Measurements from ENCODE around the gene ADCY4. TPM values are rescaled to one million over a fixed set of nuclear protein-coding genes. Genes with fewer than 3 reads are reported as not detected.
A peak's percentile ranks its signal among the peaks of the same experiment; 100 is the strongest.

ADCY4 gene
- total RNA-seq, 2 experiments from 2014 or later, result 4.5 to 5.9 TPM

GRCh38 chr14:24272467-24272866, 62.4 kb downstream of the ADCY4 start:
- Mint-ChIP-seq H3K36me3 (ENCODE audit: low read depth) (peaks cover 4% of the 10 kb centered on the region), H3K4me3 (peak overlapping the region; percentile 86), H3K27ac (peak overlapping the region; percentile 78), H3K9me3 (no peaks in the 10 kb centered on the region), H3K27me3 (peaks cover 3% of the 10 kb centered on the region), H3K4me1 (peaks cover 47% of the 10 kb centered on the region)
- ChIA-PET CTCF (interaction anchor here (0.6 to 6.1 kb wide), 10 partner anchors 10 to 215 kb away, joined by 3 to 90 read pairs (median 6); partner anchors contain the start of genes DHRS1, NOP9, TGM1 and TINF2), POLR2A (interaction anchor here (0.6 to 5.8 kb wide), 16 partner anchors 8 to 399 kb away, joined by 3 to 80 read pairs (median 10); partner anchors contain the start of genes CBLN3, CHMP4A, CIDEB and DCAF11)
- DNase-seq, result no peak

- H3K4me1 Mint-ChIP-seq, result peaks cover 43% of the 10 kb centered on the region
- DNase-seq, result no peak
- H3K9me3 Mint-ChIP-seq, result no peaks in the 10 kb centered on the region
- POLR2A ChIA-PET, result interaction anchor here (0.6 to 5.8 kb wide), 31 partner anchors 8 to 400 kb away, joined by 3 to 80 read pairs (median 6); partner anchors contain the start of genes CBLN3, CHMP4A, CIDEB and DCAF11
- peaks cover 10% of the 10 kb centered on the region for H3K36me3 Mint-ChIP-seq (ENCODE audit: low read depth)
- H3K27me3 Mint-ChIP-seq, result no peaks in the 10 kb centered on the region
- CTCF ChIA-PET, result interaction anchor here (0.6 to 6.1 kb wide), 21 partner anchors 9 to 215 kb away, joined by 3 to 90 read pairs (median 6); partner anchors contain the start of genes CIDEB, DHRS1, LTB4R2 and MDP1
- H3K27ac Mint-ChIP-seq, result peak overlapping the region; percentile 78
- H3K4me3 Mint-ChIP-seq, result peak overlapping the region; percentile 86
These were observed 63.0 kb downstream of the ADCY4 start for GRCh38 chr14:24271834-24272263.

- no peaks in the 10 kb centered on the region for H3K9me3 Mint-ChIP-seq
- H3K27ac Mint-ChIP-seq, result peak within 1 kb of the TSS; percentile 92
- DNase-seq, result peak; percentile 90
- H3K4me1 Mint-ChIP-seq, result peaks cover 43% of the 10 kb centered on the region
- H3K4me3 Mint-ChIP-seq, result peak within 1 kb of the TSS; percentile 86
- H3K36me3 Mint-ChIP-seq (ENCODE audit: low read depth), result peaks cover 16% of the 10 kb centered on the region
- no peaks in the 10 kb centered on the region for H3K27me3 Mint-ChIP-seq
- CTCF ChIA-PET, result interaction anchor here (0.6 to 6.1 kb wide), 28 partner anchors 9 to 214 kb away, joined by 3 to 90 read pairs (median 6); partner anchors contain the start of genes CIDEB, DHRS1, IRF9 and LTB4R
- POLR2A ChIA-PET, result interaction anchor here (0.6 to 5.8 kb wide), 34 partner anchors 8 to 400 kb away, joined by 3 to 80 read pairs (median 6); partner anchors contain the start of genes CBLN3, CHMP4A, CIDEB and DCAF11
These were observed 63.6 kb downstream of the ADCY4 start, which contains the start of gene RABGGTA for GRCh38 chr14:24271134-24271833. Gene RABGGTA (minus strand): TSS chr14:24271597. CDS start chr14:24271115, 482 bp downstream.

- no peak for DNase-seq
- Mint-ChIP-seq H3K27me3 (no peaks in the 10 kb centered on the region), H3K36me3 (ENCODE audit: low read depth) (peaks cover 18% of the 10 kb centered on the region), H3K9me3 (no peaks in the 10 kb centered on the region), H3K4me1 (peaks cover 43% of the 10 kb centered on the region), H3K4me3 (peak overlapping the region; percentile 86), H3K27ac (peak overlapping the region; percentile 92)
- ChIA-PET POLR2A (interaction anchor here (1.0 to 5.8 kb wide), 27 partner anchors 9 to 401 kb away, joined by 3 to 80 read pairs (median 8); partner anchors contain the start of genes CBLN3, CHMP4A, CIDEB and DCAF11), CTCF (interaction anchor here (0.6 to 6.1 kb wide), 26 partner anchors 9 to 166 kb away, joined by 3 to 90 read pairs (median 6); partner anchors contain the start of genes CIDEB, DHRS1, IRF9 and LTB4R)
These were observed 64.2 kb downstream of the ADCY4 start for GRCh38 chr14:24270537-24271133.

- Mint-ChIP-seq H3K4me3 (peak overlapping the region; percentile 86), H3K27me3 (no peaks in the 10 kb centered on the region), H3K27ac (peak overlapping the region; percentile 92), H3K9me3 (no peaks in the 10 kb centered on the region), H3K36me3 (ENCODE audit: low read depth) (peaks cover 18% of the 10 kb centered on the region), H3K4me1 (peaks cover 41% of the 10 kb centered on the region)
- POLR2A ChIA-PET, result interaction anchor here (0.9 to 5.8 kb wide), 22 partner anchors 10 to 171 kb away, joined by 3 to 80 read pairs (median 9); partner anchors contain the start of genes CBLN3, CHMP4A, CIDEB and DCAF11
- CTCF ChIA-PET, result interaction anchor here (1.0 to 6.1 kb wide), 19 partner anchors 8 to 172 kb away, joined by 3 to 90 read pairs (median 7); partner anchors contain the start of genes CIDEB, DHRS1, IRF9 and LTB4R
- DNase-seq, result no peak
These were observed 64.8 kb downstream of the ADCY4 start for GRCh38 chr14:24269910-24270536.

- Mint-ChIP-seq H3K4me1 (peaks cover 40% of the 10 kb centered on the region), H3K27me3 (no peaks in the 10 kb centered on the region), H3K4me3 (peak overlapping the region; percentile 1), H3K27ac (no peak overlapping the region), H3K9me3 (no peaks in the 10 kb centered on the region), H3K36me3 (ENCODE audit: low read depth) (peaks cover 18% of the 10 kb centered on the region)
- POLR2A ChIA-PET, result interaction anchor here (0.9 to 5.8 kb wide), 7 partner anchors 19 to 168 kb away, joined by 3 to 80 read pairs (median 25); partner anchors contain the start of genes DHRS1, NOP9 and TINF2
- DNase-seq, result no peak
- CTCF ChIA-PET, result interaction anchor here (1.0 to 6.1 kb wide), 4 partner anchors 12 to 173 kb away, joined by 3 to 90 read pairs (median 22); partner anchors contain the start of genes DHRS1, NOP9 and SDR39U1
These were observed 65.5 kb downstream of the ADCY4 start for GRCh38 chr14:24269368-24269767.

Other genes starting within 250 kb of the ADCY4 start
- gene PCK2, start 240.8 kb downstream of the ADCY4 start, total RNA-seq, result 10 to 100 TPM; 88.5 to 90.6 TPM
- gene DCAF11, start 220.3 kb downstream of the ADCY4 start, total RNA-seq, result 10 to 100 TPM; 94.1 to 98.2 TPM
- gene NRL, start 220.1 kb downstream of the ADCY4 start, total RNA-seq, result 1 to 10 TPM; 2.1 to 2.4 TPM
- gene FITM1, start 204.4 kb downstream of the ADCY4 start, total RNA-seq, result 1 to 10 TPM; 1.3 to 1.4 TPM
- gene PSME1, start 198.9 kb downstream of the ADCY4 start, total RNA-seq, result 100 to 1,000 TPM; 391 to 397 TPM
- 10 to 100 TPM; 45.0 to 51.7 TPM for gene EMC9, start 193.5 kb downstream of the ADCY4 start, total RNA-seq
- gene PSME2, start 188.5 kb downstream of the ADCY4 start, total RNA-seq, result 100 to 1,000 TPM; 395 to 405 TPM
- gene RNF31, start 187.6 kb downstream of the ADCY4 start, total RNA-seq, result 100 to 1,000 TPM; 122 to 129 TPM
- gene IRF9, start 173.8 kb downstream of the ADCY4 start, total RNA-seq, result 100 to 1,000 TPM; 262 to 267 TPM
- 10 to 100 TPM; 48.0 to 51.9 TPM for gene REC8, start 163.0 kb downstream of the ADCY4 start, total RNA-seq
- 10 to 100 TPM; 24.0 to 26.2 TPM for gene IPO4, start 146.3 kb downstream of the ADCY4 start, total RNA-seq
- gene TM9SF1, start 139.6 kb downstream of the ADCY4 start, total RNA-seq, result 10 to 100 TPM; 30.8 to 35.1 TPM
- under 1 TPM; 0.48 to 0.76 TPM for gene TSSK4, start 129.4 kb downstream of the ADCY4 start, total RNA-seq
- gene CHMP4A, start 121.6 kb downstream of the ADCY4 start, total RNA-seq, result 10 to 100 TPM; 92.9 to 97.9 TPM
- 10 to 100 TPM; 13.5 to 17.0 TPM for gene MDP1, start 119.0 kb downstream of the ADCY4 start, total RNA-seq
- 100 to 1,000 TPM; 190 to 197 TPM for gene NEDD8, start 102.7 kb downstream of the ADCY4 start, total RNA-seq
- 10 to 100 TPM; 78.1 to 90.3 TPM for gene GMPR2, start 102.1 kb downstream of the ADCY4 start, total RNA-seq
- gene TINF2, start 92.4 kb downstream of the ADCY4 start, total RNA-seq, result 100 to 1,000 TPM; 133 to 139 TPM
- 1 to 10 TPM; 4.0 to 4.4 TPM for gene TGM1, start 71.9 kb downstream of the ADCY4 start, total RNA-seq
- gene RABGGTA, start 63.5 kb downstream of the ADCY4 start, total RNA-seq, result 10 to 100 TPM; 40.2 to 41.0 TPM
- 10 to 100 TPM; 31.6 to 33.4 TPM for gene DHRS1, start 35.3 kb downstream of the ADCY4 start, total RNA-seq
- gene NOP9, start 35.2 kb downstream of the ADCY4 start, total RNA-seq, result 10 to 100 TPM; 25.8 to 27.7 TPM
- 10 to 100 TPM; 38.4 to 39.6 TPM for gene CIDEB, start 27.1 kb downstream of the ADCY4 start, total RNA-seq
- gene LTB4R2, start 24.9 kb downstream of the ADCY4 start, total RNA-seq, result 10 to 100 TPM; 18.5 to 19.6 TPM
- 10 to 100 TPM; 36.1 to 37.9 TPM for gene LTB4R, start 23.6 kb downstream of the ADCY4 start, total RNA-seq
- gene RIPK3, start 4.9 kb upstream of the ADCY4 start, total RNA-seq, result 10 to 100 TPM; 37.3 to 38.0 TPM
- gene NFATC4, start 33.1 kb upstream of the ADCY4 start, total RNA-seq, result not detected
- under 1 TPM; 0.18 TPM for gene NYNRIN, start 63.9 kb upstream of the ADCY4 start, total RNA-seq
- 1 to 10 TPM; 8.6 to 9.5 TPM for gene CBLN3, start 94.6 kb upstream of the ADCY4 start, total RNA-seq
- gene KHNYN, start 94.9 kb upstream of the ADCY4 start, total RNA-seq, result 10 to 100 TPM; 96.0 to 99.5 TPM
- gene SDR39U1, start 107.7 kb upstream of the ADCY4 start, total RNA-seq, result 10 to 100 TPM; 38.5 to 41.6 TPM
- not detected for gene CMA1, start 173.2 kb upstream of the ADCY4 start, total RNA-seq
- gene CTSG, start 241.2 kb upstream of the ADCY4 start, total RNA-seq, result 1 to 10 TPM in 1 of 2 experiments, under 1 TPM in 1; 0.93 to 1.1 TPM

All from activated CD4-positive, alpha-beta memory T cell treated with anti-CD3 and anti-CD28 coated beads, Interleukin-2, amount 10 ng/mL, durations not matched to agents 7 days and 5 days (primary cell).